Right lung (tissue), 5 donors: ENCODE measurements around the gene CLIC4. TPM values are rescaled to one million over a fixed set of nuclear protein-coding genes. Genes with fewer than 3 reads are reported as not detected.

Source experiments
- DNase-seq, 2 donors: peaks; one replicate each; pipeline ENCODE4 v3.0.0-alpha.2; 2013
- polyA plus RNA-seq, 5 donors: library from polyadenylated mRNA; unstranded; fragments of 120-200 nt; gene quantifications; one replicate each; pipeline versions ENCODE4 v1.2.1 to v1.2.3, GENCODE V29; 2013; ENCODE audit warnings: inconsistent platforms in 1 of 5, low replicate concordance in 1 of 5; ENCODE audit not compliant: insufficient read length in 5 of 5, insufficient read depth in 1 of 5

The CLIC4 gene
- polyA plus RNA-seq, 5 donors: 196 to 288 (median 236) TPM

DNA sequence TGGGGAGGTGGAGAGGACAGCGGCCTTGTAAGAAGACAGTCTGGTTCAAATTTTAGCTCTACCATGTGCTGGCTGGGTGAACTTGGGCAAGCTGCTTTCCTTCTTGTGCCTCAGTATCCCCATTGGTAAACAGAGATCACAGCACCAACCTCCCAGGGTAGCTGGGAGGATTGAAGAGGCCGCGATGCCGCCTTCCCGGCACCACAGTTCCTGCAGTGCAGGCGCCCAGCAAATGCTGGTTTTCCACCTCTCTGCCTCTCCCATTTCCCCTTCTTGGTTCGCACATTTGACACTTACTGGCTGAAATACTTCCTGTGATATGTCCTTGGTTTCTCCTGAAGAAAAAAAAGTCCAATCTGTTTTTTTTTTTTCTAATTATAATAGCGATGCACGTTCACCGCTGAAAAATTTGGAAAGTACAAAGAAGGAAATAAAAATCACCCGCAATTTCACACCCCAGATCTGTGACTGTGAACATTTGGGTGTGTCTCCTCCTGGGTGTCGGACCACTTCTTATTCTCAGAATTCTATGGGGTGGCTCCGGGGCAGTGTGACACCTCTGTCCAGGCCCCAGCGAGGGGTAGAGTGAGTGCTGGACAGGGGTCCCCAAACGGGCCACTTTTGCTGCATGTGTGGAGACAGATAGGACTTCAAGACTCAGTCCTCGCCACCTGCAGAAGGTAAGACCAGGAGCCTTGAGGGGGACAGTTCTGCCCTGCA is 111.7 kb downstream of the CLIC4 start:
- no peak for DNase-seq

DNA sequence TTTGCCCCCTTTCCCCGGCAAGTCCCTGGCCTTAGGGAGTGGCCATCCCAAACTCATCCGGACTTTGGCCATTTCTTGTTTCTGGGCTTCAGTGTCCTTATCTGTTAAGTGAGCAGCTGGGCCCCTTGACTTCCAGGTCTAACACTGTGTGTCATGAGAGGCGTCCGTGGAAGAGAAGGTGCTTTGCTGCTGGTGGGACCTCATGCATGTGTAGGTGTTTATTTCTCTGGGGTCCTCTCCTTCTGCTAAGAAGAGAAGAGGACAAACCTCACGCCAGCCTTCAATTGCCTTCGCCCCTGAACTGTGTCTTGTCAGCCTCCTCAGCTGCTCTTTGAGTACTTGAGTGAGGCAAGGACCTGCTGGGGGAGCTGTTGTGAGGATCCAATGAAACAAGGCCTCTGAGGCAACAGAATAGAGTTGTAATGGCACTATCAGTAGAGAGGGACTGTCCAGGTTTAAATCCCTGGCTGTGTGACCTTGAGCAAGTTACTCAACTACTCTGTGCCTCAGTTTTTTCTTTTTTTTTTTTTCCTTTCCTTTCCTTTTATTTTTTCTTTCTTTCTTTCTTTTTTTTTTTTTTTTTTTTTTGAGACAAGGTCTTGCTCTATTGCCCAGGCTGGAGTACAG is 112.4 kb downstream of the CLIC4 start:
- no peak for DNase-seq

DNA sequence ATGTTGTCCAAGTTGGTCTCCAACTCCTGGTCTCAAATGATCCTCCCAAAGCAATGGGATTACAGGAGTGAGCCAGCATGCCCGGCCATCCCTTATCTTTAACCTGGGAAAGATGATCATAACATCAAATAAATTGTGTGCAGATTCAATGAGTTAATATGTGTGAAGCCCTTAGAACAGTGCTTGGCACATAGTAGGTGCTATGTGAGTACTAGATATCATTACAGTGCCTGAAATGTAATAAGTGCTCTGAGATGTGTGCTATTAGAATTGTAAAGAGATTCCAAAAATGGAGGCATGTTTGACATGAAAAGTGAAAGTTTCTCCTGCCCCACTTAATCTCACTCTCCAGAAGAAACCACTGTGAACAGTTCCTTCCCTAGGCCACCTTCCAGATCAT is 113.0 kb downstream of the CLIC4 start:
- no peak for DNase-seq

DNA sequence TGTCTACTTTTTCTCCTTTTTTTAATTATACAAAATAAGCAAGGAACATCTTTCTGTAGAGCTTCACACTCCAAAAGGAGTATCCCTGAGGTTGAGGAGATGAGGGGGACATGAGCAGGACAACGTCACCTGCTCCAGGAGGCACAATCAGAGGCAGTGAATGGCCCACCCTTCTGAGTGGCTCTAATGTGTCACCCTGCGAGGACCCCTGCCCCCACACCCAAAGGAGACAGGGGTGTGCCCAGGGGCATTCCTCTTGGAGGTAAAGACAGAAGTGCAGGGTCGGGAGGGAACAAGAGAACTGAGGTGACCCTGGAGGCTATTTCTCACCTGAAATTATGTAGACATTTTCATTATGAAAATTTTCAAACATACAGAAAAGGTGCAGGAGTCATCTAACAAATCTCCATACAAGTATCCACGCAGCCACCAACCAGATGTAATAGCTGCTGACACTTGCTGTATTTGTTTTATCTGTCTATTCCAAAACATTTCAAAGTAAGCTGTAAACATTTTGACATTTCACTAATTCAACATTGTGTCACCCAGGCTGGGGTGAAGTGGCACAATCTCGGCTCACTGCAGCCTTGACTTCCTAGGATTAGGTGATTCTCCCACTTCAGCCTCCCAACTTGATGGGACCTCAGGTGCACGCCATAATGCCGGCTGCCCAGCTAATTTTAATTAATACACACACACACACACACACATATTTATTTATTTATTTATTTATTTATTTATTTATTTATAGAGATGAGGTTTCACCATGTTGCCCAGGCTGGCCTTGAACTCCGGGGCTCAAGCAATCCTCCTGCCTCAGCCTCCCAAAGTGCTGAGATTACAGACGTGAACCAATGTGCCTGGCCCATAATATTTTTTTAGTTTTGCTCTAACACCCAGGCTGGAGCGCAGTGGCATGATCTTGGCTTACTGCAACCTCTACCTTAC is 114.1 kb downstream of the CLIC4 start:
- no peak for DNase-seq

DNA sequence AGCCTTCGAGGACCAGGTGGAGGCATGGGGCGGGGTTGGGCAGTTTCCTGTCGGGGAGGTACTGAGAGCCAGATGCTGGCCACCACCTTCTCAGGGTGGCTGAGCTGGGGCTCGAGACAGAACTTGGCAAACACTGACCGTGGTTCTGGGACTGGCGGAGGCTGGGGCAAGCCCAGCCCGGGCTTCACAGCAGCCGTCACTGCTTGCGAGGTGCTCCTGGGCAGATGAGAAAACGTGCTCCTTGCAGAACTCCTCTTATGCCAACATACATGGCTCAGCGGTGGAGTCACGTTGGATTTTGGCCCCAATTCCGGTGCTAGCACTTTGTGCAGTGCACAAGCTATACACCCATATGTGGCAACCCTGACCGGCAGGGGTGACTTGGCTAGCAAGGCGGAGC is 115.6 kb downstream of the CLIC4 start:
- DNase-seq: no peak

DNA sequence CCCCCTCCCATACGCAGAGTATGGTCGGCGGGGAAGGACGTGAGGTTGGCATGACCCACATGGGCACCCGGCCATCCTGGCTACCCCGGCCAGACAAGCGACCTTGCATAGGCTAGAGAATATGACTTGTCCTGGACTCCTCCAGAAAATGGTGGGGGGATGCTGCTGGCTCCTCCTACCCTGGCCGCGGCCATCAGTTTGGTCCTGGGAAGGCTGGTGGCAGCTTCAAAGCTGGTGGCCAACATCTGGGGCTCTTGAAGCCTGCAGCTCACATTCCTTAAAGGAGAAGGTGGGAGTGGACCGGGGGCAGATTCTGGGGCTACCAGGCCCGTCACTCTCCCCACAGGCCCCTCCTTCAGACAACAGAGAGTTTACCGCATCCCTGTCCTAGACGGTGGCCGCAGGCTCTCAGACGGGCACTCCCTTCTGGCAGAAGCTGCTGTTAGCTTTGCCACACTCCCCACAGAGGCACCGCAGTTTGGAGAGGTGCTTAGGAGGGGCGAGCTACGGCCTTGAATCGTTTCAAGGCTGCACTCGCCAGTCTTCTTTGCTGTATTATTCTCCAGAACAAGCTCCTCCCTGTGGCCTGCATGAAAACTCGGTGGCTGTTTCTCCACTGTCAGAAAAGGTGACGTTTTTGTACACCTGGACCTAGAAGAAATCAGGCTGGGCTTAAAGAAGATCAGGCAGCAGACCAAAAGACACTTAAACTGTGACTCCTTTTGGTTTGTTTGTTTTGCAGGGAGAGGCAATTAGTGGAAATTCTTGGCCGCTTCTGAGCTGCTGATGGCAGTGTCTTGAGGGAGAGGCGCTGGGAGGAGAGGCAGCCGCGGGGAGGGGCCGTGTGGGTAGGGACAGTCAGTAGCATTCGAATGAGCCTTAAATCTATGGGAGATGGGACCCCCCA is 116.8 kb downstream of the CLIC4 start:
- DNase-seq: no peak

DNA sequence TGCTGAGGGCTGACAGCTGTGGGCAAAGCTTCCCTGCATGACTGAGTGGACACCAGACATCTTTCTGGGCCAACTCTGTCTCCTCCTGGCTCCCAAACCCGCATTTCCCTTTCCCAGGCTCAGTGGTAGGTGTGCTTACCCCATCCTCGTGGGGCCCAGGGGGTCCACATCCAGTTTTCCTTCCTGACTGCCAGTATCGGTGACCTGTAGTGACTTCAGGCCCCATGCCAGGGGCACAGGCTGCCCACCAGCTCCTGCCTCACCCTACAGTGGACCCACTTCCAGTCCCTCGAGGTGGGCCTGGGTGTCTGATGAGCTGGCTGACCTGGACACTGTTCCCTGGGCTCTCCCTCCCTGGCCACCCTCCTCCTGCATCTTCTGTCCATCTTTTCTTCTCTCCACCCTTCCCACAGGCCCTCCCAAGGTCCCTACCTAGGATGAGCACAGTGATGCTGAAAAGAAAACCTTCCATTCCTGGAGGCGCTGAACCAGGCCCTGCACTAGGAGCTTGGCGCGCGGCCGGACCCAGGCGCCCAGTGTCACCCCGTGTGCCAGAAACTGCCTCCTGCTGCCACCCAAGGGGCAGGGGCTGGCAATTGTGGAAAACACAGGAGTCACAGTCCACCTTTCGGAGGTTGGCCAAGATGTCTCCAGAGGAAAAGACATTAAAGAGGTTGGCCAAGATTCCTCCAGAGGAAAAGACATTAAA is 117.7 kb downstream of the CLIC4 start:
- no peak for DNase-seq

DNA sequence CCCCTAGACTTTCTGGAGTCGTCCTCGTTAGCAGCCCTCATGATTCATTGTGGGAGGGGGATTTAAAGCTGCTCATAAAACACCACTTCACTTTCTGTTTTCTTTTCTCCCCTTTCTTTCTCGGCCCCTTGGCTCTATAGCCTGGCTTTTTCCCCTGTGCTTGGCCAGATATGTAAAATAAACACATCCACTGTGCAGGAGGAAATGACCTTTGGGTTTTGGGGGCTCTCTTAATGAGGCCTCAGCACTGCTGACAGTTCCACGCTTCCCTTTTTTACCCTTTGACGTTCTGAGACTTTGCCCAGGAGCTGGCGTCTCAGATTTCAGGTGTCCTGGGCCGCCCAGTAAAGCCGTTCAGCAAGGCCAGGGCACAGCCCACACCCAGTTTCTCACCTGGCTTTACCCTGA is 119.1 kb downstream of the CLIC4 start:
- no peak for DNase-seq

DNA sequence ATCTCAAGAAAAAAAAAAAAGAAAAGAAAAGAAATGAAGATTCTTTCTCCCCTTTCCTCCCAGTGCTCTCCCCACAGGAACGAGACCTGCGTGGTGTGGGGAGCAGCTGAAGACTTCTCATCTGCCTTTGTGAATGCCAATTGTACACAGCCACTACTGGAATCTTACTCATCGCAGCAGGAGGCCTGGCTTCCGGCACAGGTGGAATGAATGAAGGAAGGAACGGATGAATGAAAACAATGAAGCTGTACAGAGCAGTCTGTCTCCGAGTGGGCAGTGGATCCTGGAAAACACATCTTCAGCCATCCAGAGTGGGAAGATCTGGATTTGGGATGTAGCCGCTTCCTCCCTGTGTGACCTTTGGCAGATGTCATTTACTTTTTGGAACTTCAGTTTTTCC is 119.9 kb downstream of the CLIC4 start:
- DNase-seq: no peak

DNA sequence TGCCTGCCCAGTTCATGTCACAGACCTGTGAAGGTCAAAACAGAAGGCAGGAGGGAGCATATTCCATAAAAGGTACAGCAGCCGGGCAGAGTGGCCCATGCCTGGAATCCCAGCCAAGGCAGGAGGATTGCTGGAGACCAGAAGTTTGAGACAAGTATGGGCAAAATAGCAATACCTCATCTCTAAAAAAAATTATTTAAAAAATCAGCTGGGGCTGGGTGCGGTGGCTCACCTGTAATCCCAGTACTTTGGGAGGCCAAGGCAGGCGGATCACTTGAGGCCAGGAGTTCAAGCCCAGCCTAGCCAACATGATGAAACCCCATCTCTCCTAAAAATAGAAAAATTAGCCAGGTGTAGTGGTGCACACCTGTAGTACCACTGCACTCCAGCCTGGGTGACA is 120.3 kb downstream of the CLIC4 start:
- no peak for DNase-seq

DNA sequence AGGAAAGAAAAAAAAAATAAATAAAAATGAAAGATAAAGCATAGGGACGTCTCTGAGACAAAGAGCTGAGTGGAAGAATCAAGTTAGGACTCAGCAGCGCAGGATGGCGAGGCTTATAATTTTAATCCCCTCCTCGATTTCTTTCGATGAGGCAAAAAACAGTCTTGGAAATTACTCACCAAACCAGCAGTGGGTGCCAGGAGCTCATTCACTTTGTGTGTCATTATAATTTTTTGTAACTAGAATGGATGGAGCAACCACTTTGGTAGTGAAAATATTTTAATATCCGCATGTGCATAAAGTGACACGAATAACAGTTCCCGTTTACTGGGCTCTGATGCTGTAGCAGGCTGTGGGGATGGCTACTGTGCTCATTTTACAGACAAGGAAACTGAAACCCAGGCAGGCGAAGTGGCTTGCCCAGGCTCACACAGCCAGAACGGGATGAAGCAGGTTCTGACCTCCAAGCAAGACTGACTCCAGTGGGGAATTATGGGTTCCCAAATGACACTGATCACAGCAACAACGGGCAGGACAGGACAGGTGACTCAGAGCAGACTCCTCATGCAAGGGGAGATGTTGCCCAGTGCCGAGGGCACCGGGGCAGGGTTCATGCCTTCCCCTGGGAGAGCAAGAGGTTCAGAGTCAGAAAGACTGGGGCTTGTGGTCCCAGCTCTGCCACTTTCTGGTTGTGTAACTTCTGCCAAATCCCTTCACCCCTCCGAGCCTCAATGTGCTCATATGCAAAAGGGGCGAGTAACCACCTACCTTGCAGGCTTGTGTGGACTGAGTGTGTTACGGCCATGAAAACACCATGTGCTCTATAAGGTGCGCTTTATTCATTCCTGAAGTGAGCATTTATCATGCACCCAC is 121.2 kb downstream of the CLIC4 start:
- no peak for DNase-seq

DNA sequence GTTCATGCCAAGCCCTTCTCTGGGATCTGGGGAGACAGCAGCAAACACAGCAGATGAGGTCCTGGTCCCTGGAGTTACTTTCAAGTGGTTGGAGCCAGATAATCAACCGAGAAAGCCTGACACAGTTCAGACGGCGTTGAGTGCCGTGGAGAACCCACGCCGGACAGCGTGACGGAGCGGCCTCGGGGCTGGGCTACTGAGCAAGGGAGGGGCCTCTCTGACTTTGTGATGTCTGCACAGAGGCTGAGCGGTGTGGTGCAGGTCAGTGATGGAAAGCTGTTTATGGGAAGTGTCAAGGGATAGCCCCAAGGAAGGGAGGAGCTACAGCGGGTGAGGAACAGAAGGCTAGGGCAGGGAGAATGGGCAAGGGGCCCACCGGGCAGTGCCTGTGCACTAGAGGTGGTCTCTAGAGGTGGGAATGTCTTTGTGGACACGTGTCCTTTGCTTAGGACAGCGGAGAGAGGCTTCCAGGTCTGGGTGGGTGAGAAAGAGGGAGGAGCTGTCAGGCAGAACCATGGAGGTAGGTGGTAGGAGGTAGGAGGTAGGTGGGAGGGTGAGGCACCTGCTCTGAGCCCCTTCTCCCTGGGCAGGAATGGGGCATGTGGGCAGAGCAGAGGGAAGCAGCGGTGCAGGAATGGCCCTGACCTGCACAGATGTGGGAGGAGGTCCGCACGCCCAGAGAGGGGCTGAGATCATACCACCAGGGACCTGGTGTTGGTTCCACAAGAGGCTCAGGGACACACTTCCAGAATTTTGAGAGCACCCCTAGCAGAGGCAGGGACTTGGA is 122.0 kb downstream of the CLIC4 start:
- DNase-seq: no peak

DNA sequence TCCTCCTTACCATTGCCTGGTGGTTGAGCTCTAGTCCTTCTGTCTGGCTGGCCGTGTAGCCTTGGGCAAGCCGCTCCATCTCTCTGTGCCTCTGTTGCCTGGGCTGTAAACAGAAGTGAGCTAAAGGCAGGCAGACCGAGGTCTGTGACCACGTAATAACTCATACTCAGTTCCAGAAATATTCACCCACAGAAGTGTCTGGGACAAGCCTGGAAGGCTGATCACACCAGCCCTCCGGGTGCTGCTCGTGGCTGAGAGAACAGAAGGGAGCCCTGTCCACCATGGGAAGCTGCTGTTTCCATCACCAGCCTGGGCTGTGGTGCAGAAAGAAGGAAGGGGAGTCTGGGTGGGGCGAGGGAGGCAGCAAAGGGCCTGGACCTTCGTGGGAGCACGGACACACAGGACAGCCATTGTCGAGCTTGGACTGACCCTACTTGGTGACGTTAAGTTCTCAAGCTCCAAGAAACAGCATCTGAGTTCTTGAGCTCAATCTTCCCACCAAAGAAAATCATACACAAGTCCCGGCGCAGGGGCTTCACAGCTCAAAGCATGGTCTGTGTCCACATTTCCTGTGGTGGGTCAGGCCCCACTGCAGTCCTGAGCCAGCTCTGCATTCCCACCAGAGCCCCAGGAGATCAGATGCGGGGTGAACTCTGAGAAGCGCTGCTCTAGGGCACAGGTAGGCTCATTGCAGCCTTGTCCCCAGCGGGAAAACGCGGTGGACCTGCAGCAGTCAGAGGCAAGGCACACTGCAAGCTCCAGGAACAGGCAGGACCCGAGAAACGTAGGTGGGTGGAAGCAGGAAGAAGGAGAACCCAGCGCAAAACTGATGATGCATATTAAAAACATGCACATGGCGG is 123.0 kb downstream of the CLIC4 start:
- no peak for DNase-seq

DNA sequence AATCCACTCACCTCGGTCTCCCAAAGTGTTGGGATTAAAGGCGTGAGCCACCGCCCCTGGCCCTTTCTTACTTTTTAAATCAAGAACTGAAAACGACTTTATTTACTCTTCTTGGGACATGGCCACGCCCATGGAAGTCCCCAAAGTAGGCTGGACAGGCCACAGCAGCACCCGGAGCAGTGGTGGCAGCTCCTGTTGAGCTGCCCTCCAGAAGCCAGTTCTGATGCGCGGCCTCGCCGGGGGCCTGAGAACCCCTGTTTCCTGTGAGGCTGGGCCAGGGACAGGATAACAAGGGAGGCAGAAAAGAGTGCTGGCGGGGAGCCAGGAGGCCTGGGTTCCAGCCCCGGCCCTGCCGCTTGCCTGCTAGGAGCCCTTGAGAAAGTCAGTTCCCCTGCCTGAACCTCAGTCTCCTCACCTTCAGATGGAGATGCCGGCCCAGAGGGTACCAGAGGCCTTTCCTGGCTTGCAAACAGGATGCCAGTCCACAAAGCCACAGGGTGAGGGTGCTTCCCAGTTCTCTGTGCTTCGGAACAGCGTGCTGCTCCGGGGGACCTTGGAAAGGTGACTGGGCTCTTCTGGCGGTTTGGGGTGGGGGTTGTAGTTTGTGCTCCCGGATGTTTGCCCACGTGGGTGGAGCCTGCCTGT is 125.4 kb downstream of the CLIC4 start:
- no peak for DNase-seq

DNA sequence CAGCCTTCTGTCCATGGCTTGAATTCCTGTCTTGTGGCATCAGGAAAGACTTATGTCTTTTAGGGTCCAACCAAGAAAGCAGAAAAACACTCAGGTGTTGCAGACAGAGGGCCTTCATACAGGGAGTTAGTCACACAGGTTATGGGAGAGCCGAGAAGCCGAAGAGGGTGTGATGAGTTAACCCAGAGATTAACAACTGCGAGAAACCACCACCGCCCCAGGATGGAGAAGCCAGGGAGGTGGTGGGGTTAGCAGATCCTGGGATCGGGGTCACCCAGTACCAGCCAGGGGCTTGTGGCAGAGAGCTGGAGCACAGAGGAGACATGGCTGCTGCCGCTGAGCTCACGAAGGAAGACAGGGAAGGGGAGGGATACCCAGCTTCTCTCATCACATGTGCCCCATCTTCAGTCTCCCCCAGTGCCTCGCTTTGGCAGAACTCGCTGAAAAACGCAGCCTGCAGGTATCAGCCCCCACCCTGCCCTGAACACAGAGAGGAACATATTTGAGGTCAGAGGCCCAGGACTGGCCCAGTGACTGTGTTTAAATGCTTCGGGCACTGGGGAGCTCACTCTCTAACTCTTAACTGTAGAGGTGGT is 126.2 kb downstream of the CLIC4 start:
- DNase-seq: no peak

DNA sequence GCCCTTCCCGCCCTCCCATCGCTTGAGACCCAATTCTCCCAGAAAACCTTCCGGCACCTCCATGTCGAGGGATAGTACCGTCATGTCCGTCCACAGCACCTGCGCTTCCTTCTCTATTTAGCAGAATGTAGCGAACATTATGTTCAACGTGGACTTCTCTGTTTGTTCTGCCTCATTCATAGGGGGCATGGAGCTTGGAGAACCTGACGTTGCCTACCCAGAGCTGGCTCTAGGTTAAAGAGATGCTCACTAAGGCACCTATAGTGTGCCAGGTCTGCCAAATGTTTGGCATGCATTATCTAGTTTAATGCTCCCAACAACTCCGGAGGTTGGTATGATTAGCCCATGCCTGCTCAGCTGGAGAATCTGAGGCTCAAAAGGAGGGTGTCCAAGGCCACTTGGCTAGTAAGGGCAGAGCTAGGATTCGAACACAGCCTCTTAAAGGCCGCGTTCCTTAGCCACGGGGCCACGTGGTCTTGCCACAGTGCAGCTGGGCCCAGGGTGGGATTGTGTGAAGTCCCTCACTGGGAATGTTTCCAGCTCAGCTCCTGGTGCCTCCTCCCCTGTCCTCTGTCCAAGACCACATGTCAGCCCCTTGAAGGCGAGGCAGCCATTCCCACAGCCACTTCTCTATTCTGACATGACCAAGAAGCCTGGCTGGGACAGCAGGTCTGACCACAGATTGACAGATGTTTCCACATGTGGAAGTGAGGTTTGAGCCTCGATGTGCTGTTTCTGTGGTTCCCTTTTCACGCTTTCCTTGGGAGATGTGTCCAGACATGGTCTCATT is 127.0 kb downstream of the CLIC4 start:
- no peak for DNase-seq
